T1000 (cell line): ENCODE data around the gene BCL2L11.

Source experiments
- DNase-seq: peaks from one replicate; lab custom pipeline; 2025; ENCODE audit warnings: mixed read lengths; lab: John Stamatoyannopoulos, UW

The BCL2L11 gene

GRCh38 chr2:111143107-111143842 is 22.6 kb downstream of the BCL2L11 start:
- DNase-seq = no peak

- DNase-seq = no peak
These were observed 23.1 kb downstream of the BCL2L11 start for GRCh38 chr2:111143843-111144198.

GRCh38 chr2:111145103-111145760 is 24.5 kb downstream of the BCL2L11 start:
- no peak for DNase-seq

DNA sequence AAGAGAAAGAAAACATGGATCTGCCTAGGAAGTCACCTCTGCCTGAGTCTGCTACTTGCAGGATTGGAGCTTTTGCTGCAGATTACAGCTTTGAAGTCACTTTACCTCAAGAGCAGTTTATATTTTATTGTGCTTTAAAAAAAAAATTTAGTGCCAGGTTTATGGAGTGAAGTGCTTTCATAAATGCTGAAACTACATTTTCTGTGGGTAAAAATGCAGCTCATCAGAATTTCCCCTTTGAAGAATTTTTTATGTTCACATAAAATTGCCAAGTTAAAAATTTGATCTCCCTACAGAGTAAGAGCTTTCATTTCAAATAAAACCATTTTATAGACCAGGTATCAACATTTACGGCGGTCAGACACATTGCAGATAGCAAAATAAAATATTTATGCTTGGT is 25.2 kb downstream of the BCL2L11 start:
- no peak for DNase-seq

DNA sequence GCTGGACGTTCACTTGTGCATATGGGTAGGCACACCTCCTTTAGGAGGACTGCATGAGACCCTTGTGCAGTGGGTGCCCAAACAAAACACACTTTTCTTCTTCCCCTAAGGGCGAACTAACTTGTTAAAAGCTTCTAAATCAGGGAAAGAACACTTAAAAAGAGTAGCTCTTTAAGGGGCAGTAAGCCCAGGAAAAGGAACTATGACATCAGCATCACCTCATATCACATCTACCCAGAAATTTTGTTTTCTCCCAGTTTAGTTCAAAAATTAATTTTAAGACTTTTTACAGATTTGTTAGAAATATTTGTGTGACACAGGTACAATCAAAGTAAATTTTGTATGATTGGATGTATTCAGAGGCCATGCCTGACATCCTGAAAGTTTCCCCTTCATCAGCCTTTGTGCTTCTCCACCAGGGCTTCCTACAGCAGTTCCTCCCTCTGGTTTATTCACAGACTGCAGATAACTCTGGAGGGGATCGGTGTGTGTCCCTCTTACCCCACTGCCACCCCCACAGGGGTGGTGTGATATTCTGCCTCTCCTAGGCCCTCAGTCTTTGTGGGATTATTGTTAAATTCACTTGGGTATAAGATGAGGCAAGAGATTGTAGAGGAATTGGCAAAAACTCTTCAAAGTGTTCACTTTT is 27.6 kb downstream of the BCL2L11 start:
- DNase-seq = no peak

DNA sequence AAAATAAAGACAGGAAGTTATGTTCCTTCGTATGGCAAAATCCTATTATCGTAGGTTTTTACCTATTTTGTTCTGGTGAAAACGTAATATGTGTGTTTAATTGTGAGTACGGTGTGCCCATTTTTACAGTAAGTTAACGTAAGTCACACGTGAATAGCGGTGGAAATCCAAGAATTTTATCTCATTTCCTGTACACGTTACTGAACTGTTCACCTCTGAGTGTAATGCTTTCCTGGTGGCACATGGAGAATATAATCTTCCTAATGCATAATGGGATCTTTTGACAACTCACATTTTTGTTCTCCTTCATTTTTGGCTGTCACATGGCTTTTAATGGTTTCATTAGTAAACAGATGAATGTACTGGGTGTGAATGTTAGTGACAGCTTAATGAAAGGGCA is 28.2 kb downstream of the BCL2L11 start:
- no peak for DNase-seq

DNA sequence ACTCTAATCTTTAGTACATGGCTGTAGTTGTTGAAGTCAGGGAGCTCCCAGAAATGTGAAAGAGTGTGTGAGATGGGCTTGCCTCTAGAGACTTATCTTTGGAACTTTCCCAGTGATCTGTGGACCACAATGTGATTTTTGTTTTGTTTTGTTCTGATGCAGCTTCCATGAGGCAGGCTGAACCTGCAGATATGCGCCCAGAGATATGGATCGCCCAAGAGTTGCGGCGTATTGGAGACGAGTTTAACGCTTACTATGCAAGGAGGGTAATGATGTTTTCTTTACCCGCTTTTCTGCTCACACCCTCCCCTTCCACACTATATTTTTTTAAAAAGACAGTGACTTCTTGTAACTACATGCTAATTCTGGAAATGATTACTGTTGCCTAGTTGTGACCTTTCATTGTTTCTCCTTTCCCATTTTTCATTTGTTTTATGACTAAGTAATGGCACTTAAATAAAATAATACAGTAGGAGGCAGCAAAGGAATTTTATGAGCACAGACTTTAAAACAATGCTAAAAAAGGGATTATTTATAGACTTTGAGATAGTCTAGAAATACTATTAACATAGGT is 29.3 kb downstream of the BCL2L11 start:
- DNase-seq = no peak

DNA sequence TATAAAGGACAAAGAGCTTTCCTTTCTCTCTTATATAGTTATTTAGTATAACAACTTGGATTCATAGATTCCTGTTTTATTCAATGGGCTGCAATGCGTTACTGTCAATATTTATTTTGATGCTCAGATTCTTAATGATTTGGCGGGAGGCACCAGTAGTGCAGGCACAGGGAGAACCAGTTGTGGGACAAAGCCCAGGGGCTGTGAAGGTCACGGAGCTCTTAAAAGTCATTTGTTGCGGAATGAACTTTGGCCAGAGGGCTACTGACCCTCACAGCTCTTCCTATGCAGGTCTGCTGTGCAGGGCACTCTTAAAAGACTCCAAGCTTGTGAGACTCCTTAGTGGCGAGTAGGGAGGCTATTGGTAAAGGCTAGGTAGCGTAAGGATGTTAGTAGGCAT is 34.0 kb downstream of the BCL2L11 start:
- no peak for DNase-seq

GRCh38 chr2:111155610-111156009 is 34.9 kb downstream of the BCL2L11 start:
- no peak for DNase-seq

DNA sequence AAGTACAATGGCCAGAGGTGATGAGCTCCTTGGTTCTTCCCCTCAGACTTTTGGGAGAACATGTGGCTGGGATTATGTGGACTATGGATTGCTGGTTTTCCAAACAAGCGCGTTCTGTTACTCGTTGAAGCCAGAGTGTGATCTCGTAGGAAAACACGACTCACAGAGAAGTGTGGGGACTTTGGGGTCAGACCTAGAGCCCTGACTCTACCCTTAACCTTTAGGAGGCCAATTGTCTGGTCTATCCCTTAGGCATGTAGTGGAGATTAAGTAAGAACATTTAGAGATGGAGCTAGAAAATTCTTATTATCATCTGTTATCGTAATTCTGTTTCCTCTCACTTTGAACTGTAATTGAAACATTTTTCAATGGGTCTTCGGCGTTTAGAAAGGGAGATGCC is 35.8 kb downstream of the BCL2L11 start:
- DNase-seq = no peak

- no peak for DNase-seq
These were observed 36.5 kb downstream of the BCL2L11 start for GRCh38 chr2:111157071-111157661.

DNA sequence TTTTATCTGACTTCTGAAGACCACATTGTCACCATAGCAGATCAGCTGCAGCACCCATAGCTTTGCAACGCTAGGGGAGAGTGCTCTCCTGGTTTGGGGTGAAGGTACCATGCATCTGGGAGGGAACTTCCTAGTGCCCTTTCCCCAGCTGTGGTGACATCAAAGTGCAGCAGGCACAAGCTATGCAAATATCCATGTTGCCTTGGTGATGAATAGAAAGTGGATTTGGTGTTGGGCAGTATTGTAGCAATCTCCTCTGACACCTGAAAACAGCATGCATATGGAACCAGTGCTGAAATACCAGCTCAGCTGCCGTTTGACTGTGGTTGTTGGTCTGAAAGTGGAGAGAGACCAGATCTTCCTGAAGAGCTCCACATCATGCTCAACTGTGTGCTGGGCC is 37.1 kb downstream of the BCL2L11 start:
- DNase-seq = no peak

DNA sequence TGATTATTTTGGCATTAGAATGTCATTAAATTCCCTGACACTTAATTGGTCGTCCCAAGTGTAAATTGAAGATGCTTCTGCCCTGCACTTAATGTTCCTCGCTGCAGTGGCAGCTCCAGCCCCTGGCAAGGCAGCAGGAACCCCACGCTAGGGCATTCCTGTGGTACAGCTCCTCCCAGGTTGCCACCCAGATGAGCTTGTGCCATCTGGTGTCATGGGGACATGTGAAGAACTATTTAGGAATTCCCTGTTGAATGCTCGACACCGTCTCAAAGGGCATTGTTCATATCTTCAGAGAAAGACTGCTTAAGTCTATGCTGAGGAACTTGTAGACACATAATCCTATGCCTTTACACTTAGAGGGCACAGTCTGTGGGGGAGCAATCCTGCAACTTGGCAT is 38.9 kb downstream of the BCL2L11 start:
- DNase-seq = no peak

- DNase-seq = peak; percentile 45
These were observed 40.0 kb downstream of the BCL2L11 start for GRCh38 chr2:111160758-111161157.

DNA sequence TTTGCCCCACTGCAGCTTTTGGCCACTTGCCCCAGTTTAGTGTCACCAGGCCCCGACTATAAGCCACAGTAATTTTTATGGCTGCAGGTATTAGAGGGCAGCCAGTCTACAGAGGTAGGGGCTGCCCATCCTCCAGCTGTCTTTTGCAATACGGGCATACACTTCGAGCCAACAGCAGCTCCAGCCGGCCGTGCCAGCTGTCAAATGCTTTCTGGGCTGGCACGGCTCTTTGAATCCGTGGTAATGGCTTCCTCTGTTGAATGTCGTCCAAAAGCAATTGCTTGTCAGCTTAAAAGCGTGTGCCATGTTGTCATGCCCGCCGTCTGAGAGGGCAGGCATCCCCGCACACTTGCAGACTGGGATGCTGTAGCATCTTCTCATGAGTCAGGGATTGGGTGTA is 41.3 kb downstream of the BCL2L11 start:
- no peak for DNase-seq

DNA sequence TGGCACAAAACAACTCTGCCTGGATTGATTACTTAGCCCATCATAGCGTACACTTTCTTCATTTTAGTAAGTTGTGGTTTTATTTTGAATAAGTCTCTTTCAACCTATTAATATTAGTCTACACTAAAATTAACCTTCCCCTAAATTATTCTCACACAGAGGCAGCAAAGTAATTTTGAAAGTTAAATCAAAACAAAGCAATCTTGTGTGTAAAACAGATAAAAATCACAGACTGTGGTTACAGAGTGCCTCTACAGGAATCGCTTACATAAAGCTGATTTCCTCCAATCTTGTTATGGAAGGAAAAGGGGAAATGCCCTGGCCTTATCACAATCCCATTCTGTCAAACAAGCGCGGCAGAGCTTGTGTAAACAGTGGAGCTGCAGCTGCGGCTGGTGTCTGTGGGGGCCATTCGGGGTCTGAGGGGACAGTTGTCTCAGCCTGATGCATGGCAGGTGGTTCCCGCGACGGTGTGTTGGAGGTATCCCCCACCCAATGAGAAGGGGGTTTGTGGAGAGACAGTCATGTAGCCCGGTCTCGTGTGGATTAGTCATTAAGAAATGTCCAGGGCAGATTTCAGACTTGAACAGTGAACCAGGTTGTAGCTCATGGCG is 42.1 kb downstream of the BCL2L11 start:
- no peak for DNase-seq

- no peak for DNase-seq
These were observed 43.4 kb downstream of the BCL2L11 start for GRCh38 chr2:111164078-111164477.

GRCh38 chr2:111165084-111165483 is 44.4 kb downstream of the BCL2L11 start:
- DNase-seq = no peak

DNA sequence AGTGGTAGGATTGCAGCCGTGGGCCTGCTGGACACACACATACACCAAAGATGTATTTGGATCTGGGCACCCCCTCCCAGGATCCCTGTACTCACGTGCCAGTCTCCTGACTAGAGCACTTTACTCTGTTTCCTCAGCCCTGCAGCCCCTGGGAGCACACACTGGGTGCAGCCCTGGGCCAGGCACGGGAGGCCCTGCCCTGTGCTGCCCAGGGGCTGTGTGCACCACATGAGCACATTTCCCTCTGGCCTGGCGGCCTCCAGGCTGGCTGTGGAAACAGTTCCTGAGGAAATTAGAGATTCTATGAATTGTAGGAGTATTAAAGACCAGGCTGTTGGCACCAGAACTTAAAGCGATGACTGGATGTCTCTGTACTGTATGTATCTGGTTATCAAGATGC is 45.4 kb downstream of the BCL2L11 start:
- no peak for DNase-seq

GRCh38 chr2:111167076-111167862 is 46.6 kb downstream of the BCL2L11 start:
- no peak for DNase-seq

GRCh38 chr2:111167863-111168162 is 47.1 kb downstream of the BCL2L11 start:
- no peak for DNase-seq
